Measurements from ENCODE around the gene TMEM101.
"Not testable (repeated sequence)": the region's sequence is repeated elsewhere in the genome, so short reads cannot be mapped to it uniquely, and the experiment has no call there.

The TMEM101 gene

GRCh38 chr17:44053125-44053872 lies 38.5 kb upstream of the TMEM101 start:
- no peak for TF ChIP-seq CTCF (IDR thresholded peaks at IDR 0.05; ENCODE audit: borderline replicate concordance, control extremely low read depth, extremely low read depth, insufficient read depth, missing control alignments)

GRCh38 chr17:44049294-44050060 lies 34.7 kb upstream of the TMEM101 start:
- in situ Hi-C loops (cut with MboI; ENCODE audit: low sequenced_read_pairs, unreplicated experiment): no loop called here
- DNase-seq (ENCODE audit: low spot score): no peak
- no peak for TF ChIP-seq CTCF (IDR thresholded peaks at IDR 0.05; ENCODE audit: borderline replicate concordance, control extremely low read depth, extremely low read depth, insufficient read depth, missing control alignments)

More at GRCh38 chr17:44053125-44053872, 38.5 kb upstream of the TMEM101 start:
- no peak for DNase-seq (ENCODE audit: low spot score)
- in situ Hi-C loops (cut with MboI; ENCODE audit: low sequenced_read_pairs, unreplicated experiment): no loop called here

GRCh38 chr17:44046893-44047292 lies 32.1 kb upstream of the TMEM101 start:
- DNase-seq (ENCODE audit: low spot score); in situ Hi-C loops (cut with MboI; ENCODE audit: low sequenced_read_pairs, unreplicated experiment): not testable (repeated sequence)

- TF ChIP-seq CTCF (IDR thresholded peaks at IDR 0.05; ENCODE audit: borderline replicate concordance, control extremely low read depth, extremely low read depth, insufficient read depth, missing control alignments): no peak
- in situ Hi-C loops (cut with MboI; ENCODE audit: low sequenced_read_pairs, unreplicated experiment): no loop called here
Measured at GRCh38 chr17:44045486-44045885, 30.7 kb upstream of the TMEM101 start.

GRCh38 chr17:44044071-44044470 lies 29.3 kb upstream of the TMEM101 start:
- TF ChIP-seq CTCF (IDR thresholded peaks at IDR 0.05; ENCODE audit: borderline replicate concordance, control extremely low read depth, extremely low read depth, insufficient read depth, missing control alignments): no peak
- in situ Hi-C loops (cut with MboI; ENCODE audit: low sequenced_read_pairs, unreplicated experiment): no loop called here
- DNase-seq (ENCODE audit: low spot score): no peak

More at GRCh38 chr17:44045486-44045885, 30.7 kb upstream of the TMEM101 start:
- no peak for DNase-seq (ENCODE audit: low spot score)

- TF ChIP-seq CTCF (IDR thresholded peaks at IDR 0.05; ENCODE audit: borderline replicate concordance, control extremely low read depth, extremely low read depth, insufficient read depth, missing control alignments): no peak
- no peak for DNase-seq (ENCODE audit: low spot score)
- in situ Hi-C loops (cut with MboI; ENCODE audit: low sequenced_read_pairs, unreplicated experiment): no loop called here
Measured at GRCh38 chr17:44043272-44043696, 28.5 kb upstream of the TMEM101 start.

Measured in GM13976 (cell line).